MCF 10A (cell line): ENCODE data around the gene MGAT3. TPM values are rescaled to one million over a fixed set of nuclear protein-coding genes. Genes with fewer than 3 reads are reported as not detected.

Experiments used
- BruUV-seq: library from RNA; stranded (reverse); fragments of 400-500 nt; replicated peaks from 2 replicates; lab custom pipeline; 2021; lab: Mats Ljungman, UMichigan
- CTCF ChIA-PET: fragments of 300-600 bp; sonication (Branson Sonifier 250); formaldehyde crosslinking; extraction: SDS; loops from one replicate; lab custom pipeline; 2021; ENCODE audit warnings: antibody characterized with exemption, inconsistent platforms; lab: Yijun Ruan, JAX
- POLR2A ChIA-PET: fragments of 300-600, 350-650 bp; sonication (Branson Sonifier 250); formaldehyde crosslinking; extraction: SDS; loops from one replicate; lab custom pipeline; 2020; ENCODE audit warnings: antibody characterized with exemption, inconsistent platforms; lab: Yijun Ruan, JAX
- DNase-seq: peaks from one replicate; pipeline ENCODE4 v3.0.0-alpha.2; 2018; ENCODE audit not compliant: unreplicated experiment
- H3K27ac Mint-ChIP-seq: one replicate; pipeline ENCODE4 v1.8.0; 2022; ENCODE audit warnings: mild to moderate bottlenecking, low read depth, mixed read lengths; ENCODE audit not compliant: unreplicated experiment
- H3K27me3 Mint-ChIP-seq: one replicate; pipeline ENCODE4 v1.8.0; 2022; ENCODE audit warnings: mixed read lengths; ENCODE audit not compliant: insufficient read depth, unreplicated experiment
- H3K36me3 Mint-ChIP-seq: one replicate; pipeline ENCODE4 v1.8.0; 2022; ENCODE audit warnings: mild to moderate bottlenecking, moderate library complexity, mixed read lengths; ENCODE audit not compliant: insufficient read depth, unreplicated experiment
- H3K4me1 Mint-ChIP-seq: one replicate; pipeline ENCODE4 v1.8.0; 2022; ENCODE audit warnings: mixed read lengths; ENCODE audit not compliant: insufficient read depth, unreplicated experiment
- H3K4me3 Mint-ChIP-seq: one replicate; pipeline ENCODE4 v1.8.0; 2022; ENCODE audit warnings: mild to moderate bottlenecking, moderate library complexity, mixed read lengths; ENCODE audit not compliant: unreplicated experiment
- H3K9me3 Mint-ChIP-seq: one replicate; pipeline ENCODE4 v1.8.0; 2022; ENCODE audit warnings: mixed read lengths; ENCODE audit not compliant: unreplicated experiment
- intact Hi-C: fragments of 100-400 bp; cut with micrococcal nuclease; formaldehyde crosslinking; loops from 2 replicates; pipeline ENCODE4 v1.14.1; 2022
- total RNA-seq: library from RNA; stranded (reverse); gene quantifications from 2 replicates; pipeline ENCODE4 v1.2.3, GENCODE V29; 2022
- TF ChIP-seq, protein P1 (sequence below): fragments of 200-600 bp; IDR thresholded peaks from one replicate; pipeline ENCODE4 v1.8.0; 2022; ENCODE audit warnings: antibody characterized with exemption, mild to moderate bottlenecking; ENCODE audit not compliant: unreplicated experiment

Gene MGAT3
- total RNA-seq, 1 experiment from 2014 or later, result not detected

DNA sequence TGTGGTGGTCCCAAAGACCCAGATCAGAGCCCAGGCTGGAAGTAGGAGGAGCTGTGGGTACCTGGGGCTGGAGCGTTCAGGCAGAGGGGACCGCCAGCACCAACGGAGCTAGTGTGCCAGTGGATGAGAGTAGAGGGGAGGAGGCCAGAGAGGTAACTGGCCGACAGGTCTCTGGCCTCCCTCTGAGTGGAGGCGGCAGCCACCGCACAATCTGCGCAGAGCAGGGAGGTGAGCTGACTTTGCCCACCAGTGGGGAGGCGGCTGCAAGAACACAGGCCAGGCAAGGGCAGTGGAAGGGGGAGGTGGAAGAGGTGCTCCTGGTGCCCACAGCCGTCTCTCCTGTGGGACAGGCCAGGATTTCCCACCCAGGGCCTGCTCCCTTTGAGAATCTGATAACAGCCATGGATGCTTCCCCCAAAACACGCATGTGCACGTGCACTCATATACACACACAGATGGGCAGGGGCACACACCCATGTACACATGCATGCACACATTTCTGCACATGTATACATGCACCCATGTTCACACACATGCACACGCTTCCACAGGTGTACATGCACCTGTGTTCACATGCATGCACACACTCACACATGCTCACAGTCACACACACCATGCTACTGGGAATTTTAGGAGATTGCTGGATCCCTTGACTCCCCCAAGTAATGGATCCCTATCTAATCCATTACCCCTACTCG lies 6.4 kb upstream of the MGAT3 start:
- POLR2A ChIA-PET, result no interaction called here
- H3K36me3 Mint-ChIP-seq, result no peaks in the 10 kb centered on the region
- TF ChIP-seq, protein P1, sequence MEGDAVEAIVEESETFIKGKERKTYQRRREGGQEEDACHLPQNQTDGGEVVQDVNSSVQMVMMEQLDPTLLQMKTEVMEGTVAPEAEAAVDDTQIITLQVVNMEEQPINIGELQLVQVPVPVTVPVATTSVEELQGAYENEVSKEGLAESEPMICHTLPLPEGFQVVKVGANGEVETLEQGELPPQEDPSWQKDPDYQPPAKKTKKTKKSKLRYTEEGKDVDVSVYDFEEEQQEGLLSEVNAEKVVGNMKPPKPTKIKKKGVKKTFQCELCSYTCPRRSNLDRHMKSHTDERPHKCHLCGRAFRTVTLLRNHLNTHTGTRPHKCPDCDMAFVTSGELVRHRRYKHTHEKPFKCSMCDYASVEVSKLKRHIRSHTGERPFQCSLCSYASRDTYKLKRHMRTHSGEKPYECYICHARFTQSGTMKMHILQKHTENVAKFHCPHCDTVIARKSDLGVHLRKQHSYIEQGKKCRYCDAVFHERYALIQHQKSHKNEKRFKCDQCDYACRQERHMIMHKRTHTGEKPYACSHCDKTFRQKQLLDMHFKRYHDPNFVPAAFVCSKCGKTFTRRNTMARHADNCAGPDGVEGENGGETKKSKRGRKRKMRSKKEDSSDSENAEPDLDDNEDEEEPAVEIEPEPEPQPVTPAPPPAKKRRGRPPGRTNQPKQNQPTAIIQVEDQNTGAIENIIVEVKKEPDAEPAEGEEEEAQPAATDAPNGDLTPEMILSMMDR, result no peak
- no peak overlapping the region for H3K4me3 Mint-ChIP-seq
- BruUV-seq, result no TSS peak
- CTCF ChIA-PET, result no interaction called here
- no peaks in the 10 kb centered on the region for H3K4me1 Mint-ChIP-seq
- no peak overlapping the region for H3K27ac Mint-ChIP-seq
- H3K9me3 Mint-ChIP-seq, result no peaks in the 10 kb centered on the region
- intact Hi-C loops, result no loop called here
- peaks cover 23% of the 10 kb centered on the region for H3K27me3 Mint-ChIP-seq
- DNase-seq, result no peak

DNA sequence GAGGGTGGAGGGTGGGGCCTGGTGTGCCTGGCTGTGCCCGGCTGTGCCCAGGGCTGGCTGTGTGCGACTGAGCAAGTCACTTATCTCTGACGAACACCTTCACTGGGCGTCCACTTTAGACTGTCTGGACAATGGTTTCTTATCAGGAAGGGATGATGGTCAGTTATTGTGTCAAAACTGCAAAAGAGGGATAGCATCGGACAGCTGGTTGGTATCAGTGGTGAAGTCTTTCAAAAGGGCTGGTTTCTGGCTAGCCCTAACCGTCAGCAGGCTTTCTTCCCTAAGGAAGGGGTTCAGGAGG lies 4.1 kb upstream of the MGAT3 start:
- Mint-ChIP-seq H3K27me3 (peaks cover 32% of the 10 kb centered on the region), H3K27ac (no peak overlapping the region), H3K36me3 (no peaks in the 10 kb centered on the region), H3K4me3 (no peak overlapping the region), H3K4me1 (no peaks in the 10 kb centered on the region), H3K9me3 (no peaks in the 10 kb centered on the region)
- ChIA-PET CTCF (interaction anchor here (1.1 kb wide), 2 partner anchors 26 to 48 kb away, joined by 3 to 5 read pairs; no protein-coding TSS in a partner anchor), POLR2A (interaction anchor here (0.8 kb wide), 2 partner anchors 53 to 67 kb away, joined by 3 read pairs; partner anchors contain the start of genes ATF4 and TAB1)
- TF ChIP-seq, protein P1, result no peak
- no TSS peak for BruUV-seq
- no peak for DNase-seq
- intact Hi-C loops, result no loop called here

- Mint-ChIP-seq H3K4me3 (no peak overlapping the region), H3K4me1 (no peaks in the 10 kb centered on the region), H3K9me3 (no peaks in the 10 kb centered on the region), H3K27ac (no peak overlapping the region), H3K27me3 (peaks cover 42% of the 10 kb centered on the region), H3K36me3 (no peaks in the 10 kb centered on the region)
- intact Hi-C loops, result no loop called here
- peak; percentile 10 for DNase-seq
- CTCF ChIA-PET, result interaction anchor here (1.1 to 1.2 kb wide), 2 partner anchors 25 to 62 kb away, joined by 3 to 5 read pairs; no protein-coding TSS in a partner anchor
- TF ChIP-seq, protein P1, result no peak
- BruUV-seq, result no TSS peak
- POLR2A ChIA-PET, result no interaction called here
These were observed 2.9 kb upstream of the MGAT3 start for GRCh38 chr22:39453765-39454378.

GRCh38 chr22:39454385-39454871 lies 2.4 kb upstream of the MGAT3 start:
- no peaks in the 10 kb centered on the region for H3K36me3 Mint-ChIP-seq
- intact Hi-C loops, result no loop called here
- peaks cover 45% of the 10 kb centered on the region for H3K27me3 Mint-ChIP-seq
- ChIA-PET CTCF (no interaction called here), POLR2A (no interaction called here)
- no peaks in the 10 kb centered on the region for H3K9me3 Mint-ChIP-seq
- no peak for DNase-seq
- BruUV-seq, result no TSS peak
- H3K4me3 Mint-ChIP-seq, result no peak overlapping the region
- H3K4me1 Mint-ChIP-seq, result no peaks in the 10 kb centered on the region
- H3K27ac Mint-ChIP-seq, result no peak overlapping the region
- TF ChIP-seq, protein P1, result no peak
